Activated CD4-positive, alpha-beta T cell treated with anti-CD3 and anti-CD28 coated beads for 36 hours (primary cell): ENCODE measurements around the gene NFXL1. TPM values are rescaled to one million over a fixed set of nuclear protein-coding genes. Genes with fewer than 3 reads are reported as not detected.

Source experiments
- ATAC-seq: fragments of 200-7000 bp; cut with Tn5 transposase; one replicate; pipeline ENCODE4 v1.10.0; 2021; ENCODE audit warnings: mild to moderate bottlenecking, moderate library complexity
- CTCF ChIA-PET: fragments of 350-600 bp; sonication (Branson Sonifier 250); formaldehyde crosslinking; loops from one replicate; lab custom pipeline; 2021; ENCODE audit warnings: antibody characterized with exemption; lab: Charles Lee
- POLR2A ChIA-PET: fragments of 350-600 bp; sonication (Branson Sonifier 250); formaldehyde crosslinking; loops from one replicate; lab custom pipeline; 2021; ENCODE audit warnings: antibody characterized with exemption, inconsistent platforms; lab: Charles Lee
- DNase-seq: peaks from one replicate; pipeline ENCODE4 v3.0.0-alpha.2; 2020
- H3K27ac Mint-ChIP-seq: one replicate; pipeline ENCODE4 v1.8.0; 2021; ENCODE audit warnings: mixed read lengths
- H3K27me3 Mint-ChIP-seq: one replicate; pipeline ENCODE4 v1.8.0; 2021; ENCODE audit warnings: mixed read lengths
- H3K36me3 Mint-ChIP-seq: one replicate; pipeline ENCODE4 v1.8.0; 2021; ENCODE audit warnings: low read depth, mixed read lengths
- H3K4me1 Mint-ChIP-seq: one replicate; pipeline ENCODE4 v1.8.0; 2021; ENCODE audit warnings: mixed read lengths
- H3K4me3 Mint-ChIP-seq: one replicate; pipeline ENCODE4 v1.8.0; 2021; ENCODE audit warnings: mild to moderate bottlenecking, moderate library complexity, mixed read lengths
- H3K9me3 Mint-ChIP-seq: one replicate; pipeline ENCODE4 v1.8.0; 2021; ENCODE audit warnings: low read depth, mixed read lengths
- intact Hi-C, 2 experiments: fragments of 100-400 bp; cut with DNase I in 1 of 2; cut with micrococcal nuclease in 1 of 2; formaldehyde crosslinking; loops; one replicate each; pipeline versions ENCODE4 v1.14.2 to v1.15.1; 2022 to 2024; cut with DNase I, micrococcal nuclease
- total RNA-seq, 2 experiments: library from RNA; stranded (reverse); gene quantifications; one replicate each; pipeline ENCODE4 v1.2.3, GENCODE V29; 2021

NFXL1 gene
- total RNA-seq, 2 experiments from 2014 or later = 12.6 to 14.4 TPM

- intact Hi-C loops = no loop called here
- ChIA-PET CTCF (no interaction called here), POLR2A (no interaction called here)
- H3K27ac Mint-ChIP-seq = no peak overlapping the region
- DNase-seq = no peak
- H3K27me3 Mint-ChIP-seq = peaks cover 10% of the 10 kb centered on the region
- no peaks in the 10 kb centered on the region for H3K4me1 Mint-ChIP-seq
- no peaks in the 10 kb centered on the region for H3K36me3 Mint-ChIP-seq
- H3K4me3 Mint-ChIP-seq = no peak overlapping the region
- no peak for ATAC-seq
- H3K9me3 Mint-ChIP-seq = no peaks in the 10 kb centered on the region
These were observed 104.7 kb downstream of the NFXL1 start for GRCh38 chr4:47809654-47810203.

- H3K36me3 Mint-ChIP-seq = no peaks in the 10 kb centered on the region
- no peak overlapping the region for H3K27ac Mint-ChIP-seq
- ChIA-PET POLR2A (no interaction called here), CTCF (no interaction called here)
- H3K27me3 Mint-ChIP-seq = no peaks in the 10 kb centered on the region
- no peaks in the 10 kb centered on the region for H3K4me1 Mint-ChIP-seq
- ATAC-seq = no peak
- no peaks in the 10 kb centered on the region for H3K9me3 Mint-ChIP-seq
- no peak for DNase-seq
- H3K4me3 Mint-ChIP-seq = no peak overlapping the region
- intact Hi-C loops = no loop called here
These were observed 109.8 kb downstream of the NFXL1 start for GRCh38 chr4:47804598-47804997.

GRCh38 chr4:47801481-47802002 lies 112.8 kb downstream of the NFXL1 start:
- no peak overlapping the region for H3K27ac Mint-ChIP-seq
- no peak for ATAC-seq
- DNase-seq = no peak
- no peaks in the 10 kb centered on the region for H3K9me3 Mint-ChIP-seq
- H3K27me3 Mint-ChIP-seq = peaks cover 2% of the 10 kb centered on the region
- no peaks in the 10 kb centered on the region for H3K36me3 Mint-ChIP-seq
- ChIA-PET CTCF (interaction anchor here (1.1 kb wide), 1 partner anchor 132 kb away, joined by 4 read pairs; no protein-coding TSS in a partner anchor), POLR2A (no interaction called here)
- H3K4me1 Mint-ChIP-seq = no peaks in the 10 kb centered on the region
- intact Hi-C loops = no loop called here
- no peak overlapping the region for H3K4me3 Mint-ChIP-seq

GRCh38 chr4:47798165-47798564 lies 116.2 kb downstream of the NFXL1 start:
- Mint-ChIP-seq H3K4me1 (no peaks in the 10 kb centered on the region), H3K27me3 (peaks cover 4% of the 10 kb centered on the region), H3K36me3 (no peaks in the 10 kb centered on the region), H3K9me3 (no peaks in the 10 kb centered on the region), H3K4me3 (no peak overlapping the region), H3K27ac (no peak overlapping the region)
- intact Hi-C loops = no loop called here
- CTCF ChIA-PET = no interaction called here
- POLR2A ChIA-PET = no interaction called here
- DNase-seq (no peak), ATAC-seq (no peak)

Other genes starting within 250 kb of the NFXL1 start
- gene CORIN, start 76.5 kb downstream of the NFXL1 start, total RNA-seq = not detected
- under 1 TPM; 0.16 to 0.30 TPM for gene CNGA1, start 102.1 kb upstream of the NFXL1 start, total RNA-seq
- 1 to 10 TPM; 1.6 to 1.8 TPM for gene NIPAL1, start 102.2 kb upstream of the NFXL1 start, total RNA-seq
- 10 to 100 TPM; 11.2 to 18.2 TPM for gene TXK, start 219.7 kb upstream of the NFXL1 start, total RNA-seq